ENCODE results near the gene TNIP3.

DNA sequence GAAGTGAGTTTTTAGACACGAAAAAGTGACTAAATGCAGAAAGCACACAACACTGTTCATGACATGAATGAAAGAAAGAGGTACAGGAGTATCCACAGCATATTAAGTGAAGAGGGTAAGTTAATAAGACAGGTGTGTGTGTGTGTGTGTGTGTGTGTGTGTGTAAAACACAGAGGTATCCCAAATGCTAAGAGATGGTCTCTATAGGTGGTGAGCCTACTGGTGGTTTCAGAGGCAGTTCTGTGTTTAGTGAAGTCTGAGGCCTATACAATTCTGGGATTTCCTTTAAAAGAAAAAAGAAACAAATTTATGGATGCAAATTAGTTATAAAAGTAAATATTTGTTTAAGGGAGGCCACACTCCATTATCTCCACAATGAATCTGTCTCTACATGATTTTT, 17.4 kb upstream of the TNIP3 start:
- TF ChIP-seq, protein P1, sequence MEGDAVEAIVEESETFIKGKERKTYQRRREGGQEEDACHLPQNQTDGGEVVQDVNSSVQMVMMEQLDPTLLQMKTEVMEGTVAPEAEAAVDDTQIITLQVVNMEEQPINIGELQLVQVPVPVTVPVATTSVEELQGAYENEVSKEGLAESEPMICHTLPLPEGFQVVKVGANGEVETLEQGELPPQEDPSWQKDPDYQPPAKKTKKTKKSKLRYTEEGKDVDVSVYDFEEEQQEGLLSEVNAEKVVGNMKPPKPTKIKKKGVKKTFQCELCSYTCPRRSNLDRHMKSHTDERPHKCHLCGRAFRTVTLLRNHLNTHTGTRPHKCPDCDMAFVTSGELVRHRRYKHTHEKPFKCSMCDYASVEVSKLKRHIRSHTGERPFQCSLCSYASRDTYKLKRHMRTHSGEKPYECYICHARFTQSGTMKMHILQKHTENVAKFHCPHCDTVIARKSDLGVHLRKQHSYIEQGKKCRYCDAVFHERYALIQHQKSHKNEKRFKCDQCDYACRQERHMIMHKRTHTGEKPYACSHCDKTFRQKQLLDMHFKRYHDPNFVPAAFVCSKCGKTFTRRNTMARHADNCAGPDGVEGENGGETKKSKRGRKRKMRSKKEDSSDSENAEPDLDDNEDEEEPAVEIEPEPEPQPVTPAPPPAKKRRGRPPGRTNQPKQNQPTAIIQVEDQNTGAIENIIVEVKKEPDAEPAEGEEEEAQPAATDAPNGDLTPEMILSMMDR (conservative IDR thresholded peaks at IDR 0.05; ENCODE audit: low read length), result no peak
- TF ChIP-seq EZH2phosphoT487 (IDR thresholded peaks at IDR 0.05; ENCODE audit: borderline replicate concordance, low read depth, low read length), result no peak

Measured in OCI-LY7 (cell line).